ENCODE data around the gene TIE1. TPM values are rescaled to one million over a fixed set of nuclear protein-coding genes. Genes with fewer than 3 reads are reported as not detected.

TIE1 gene
- total RNA-seq, 4 donors from 2014 or later, result 47.4 to 80.7 (median 67.9) TPM

DNA sequence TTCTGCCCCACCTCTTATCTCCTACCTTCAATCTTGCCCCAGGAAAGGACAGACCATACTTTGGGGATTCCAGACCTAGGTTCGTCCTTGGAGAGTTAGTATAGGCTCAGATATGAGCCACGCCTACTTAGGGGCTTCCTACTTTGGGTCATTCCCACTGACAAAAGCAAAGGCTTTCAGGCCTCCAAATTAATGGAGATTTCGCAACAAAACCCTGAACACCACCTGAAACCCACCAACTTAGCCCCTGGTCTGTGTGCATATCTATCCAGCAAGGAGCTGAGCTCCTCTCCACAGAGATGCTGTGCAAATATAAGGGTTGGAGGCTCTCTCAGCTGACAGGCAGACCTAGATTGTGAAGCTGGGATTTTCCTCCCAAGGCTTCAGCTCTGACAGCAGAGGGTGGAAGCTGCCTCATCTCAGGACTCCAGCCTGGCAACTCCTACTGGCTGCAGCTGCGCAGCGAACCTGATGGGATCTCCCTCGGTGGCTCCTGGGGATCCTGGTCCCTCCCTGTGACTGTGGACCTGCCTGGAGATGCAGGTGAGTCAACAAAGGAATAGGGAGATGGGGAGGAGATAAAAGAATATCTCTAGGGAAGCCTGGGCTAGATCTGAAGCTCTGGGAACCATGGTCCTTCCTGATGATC is 38.9 kb downstream of the TIE1 start:
- no peaks in the 10 kb centered on the region for H3K36me3 ChIP-seq
- DNase-seq, result no peak
- H3K9me3 ChIP-seq, result no peaks in the 10 kb centered on the region
- H3K4me1 ChIP-seq, result no peaks in the 10 kb centered on the region
- H3K27me3 ChIP-seq, result no peaks in the 10 kb centered on the region
- intact Hi-C loops (cut with DNase I; ENCODE audit: low total_unique reads), result no loop called here
- H3K27ac ChIP-seq, result no peak overlapping the region
- no peak overlapping the region for H3K4me3 ChIP-seq
- TF ChIP-seq, protein P1, sequence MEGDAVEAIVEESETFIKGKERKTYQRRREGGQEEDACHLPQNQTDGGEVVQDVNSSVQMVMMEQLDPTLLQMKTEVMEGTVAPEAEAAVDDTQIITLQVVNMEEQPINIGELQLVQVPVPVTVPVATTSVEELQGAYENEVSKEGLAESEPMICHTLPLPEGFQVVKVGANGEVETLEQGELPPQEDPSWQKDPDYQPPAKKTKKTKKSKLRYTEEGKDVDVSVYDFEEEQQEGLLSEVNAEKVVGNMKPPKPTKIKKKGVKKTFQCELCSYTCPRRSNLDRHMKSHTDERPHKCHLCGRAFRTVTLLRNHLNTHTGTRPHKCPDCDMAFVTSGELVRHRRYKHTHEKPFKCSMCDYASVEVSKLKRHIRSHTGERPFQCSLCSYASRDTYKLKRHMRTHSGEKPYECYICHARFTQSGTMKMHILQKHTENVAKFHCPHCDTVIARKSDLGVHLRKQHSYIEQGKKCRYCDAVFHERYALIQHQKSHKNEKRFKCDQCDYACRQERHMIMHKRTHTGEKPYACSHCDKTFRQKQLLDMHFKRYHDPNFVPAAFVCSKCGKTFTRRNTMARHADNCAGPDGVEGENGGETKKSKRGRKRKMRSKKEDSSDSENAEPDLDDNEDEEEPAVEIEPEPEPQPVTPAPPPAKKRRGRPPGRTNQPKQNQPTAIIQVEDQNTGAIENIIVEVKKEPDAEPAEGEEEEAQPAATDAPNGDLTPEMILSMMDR (IDR thresholded peaks at IDR 0.05), result no peak
- no peak for TF ChIP-seq POLR2A (IDR thresholded peaks at IDR 0.05)

DNA sequence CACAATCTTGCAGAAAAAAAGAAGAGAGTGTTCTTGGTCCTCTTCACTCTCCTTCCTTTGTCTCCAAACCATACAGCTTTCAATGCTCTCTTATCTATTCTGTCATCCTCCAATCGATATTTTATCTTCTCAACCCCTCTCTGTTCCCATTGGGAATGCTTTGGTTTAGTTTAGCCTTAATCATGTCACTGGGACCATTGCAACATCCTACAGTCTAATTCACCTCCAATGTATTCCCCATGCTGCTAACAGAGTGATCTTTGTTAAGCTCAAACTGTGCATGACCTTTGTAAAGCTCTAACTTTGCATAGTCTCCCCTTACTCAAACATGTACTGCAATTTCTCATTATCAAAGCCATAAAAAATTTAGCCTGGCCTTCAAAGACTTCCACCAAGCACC is 39.8 kb downstream of the TIE1 start:
- Histone ChIP-seq H3K27ac (no peak overlapping the region), H3K36me3 (no peaks in the 10 kb centered on the region), H3K9me3 (no peaks in the 10 kb centered on the region), H3K4me3 (no peak overlapping the region), H3K27me3 (no peaks in the 10 kb centered on the region), H3K4me1 (no peaks in the 10 kb centered on the region)
- TF ChIP-seq, protein P1 (IDR thresholded peaks at IDR 0.05), result no peak
- DNase-seq, result no peak
- intact Hi-C loops (cut with DNase I; ENCODE audit: low total_unique reads), result no loop called here

DNA sequence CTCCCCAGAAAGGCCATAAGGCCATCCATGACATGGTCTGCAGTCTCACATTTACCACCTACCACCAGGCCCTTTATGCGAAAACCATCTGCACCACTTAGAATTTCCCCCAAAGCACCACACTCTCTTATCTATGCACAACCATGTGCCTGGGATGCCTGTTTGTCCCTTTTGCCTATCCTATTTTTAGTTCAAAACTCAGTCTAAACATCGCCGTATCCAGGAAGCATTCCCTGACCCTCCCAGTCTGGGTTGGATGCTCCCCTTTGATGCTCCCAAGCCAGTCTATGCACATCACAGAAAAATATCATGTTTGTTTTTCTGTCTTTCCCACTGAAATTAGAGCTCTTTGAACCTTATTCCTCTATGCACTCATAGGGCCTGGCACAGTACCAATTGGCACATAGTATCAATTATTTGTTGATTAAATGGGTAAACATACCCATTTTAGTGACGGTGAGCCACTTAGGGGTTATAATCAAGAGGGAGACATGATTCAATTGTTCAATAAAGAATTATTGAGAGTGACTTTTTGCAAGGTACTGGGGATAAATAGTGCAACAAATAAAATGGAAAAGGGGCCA is 43.6 kb downstream of the TIE1 start:
- no peak overlapping the region for H3K27ac ChIP-seq
- intact Hi-C loops (cut with DNase I; ENCODE audit: low total_unique reads), result no loop called here
- TF ChIP-seq, protein P1 (IDR thresholded peaks at IDR 0.05), result no peak
- no peak for TF ChIP-seq POLR2A (IDR thresholded peaks at IDR 0.05)
- H3K4me1 ChIP-seq, result no peaks in the 10 kb centered on the region
- DNase-seq, result no peak
- H3K9me3 ChIP-seq, result no peaks in the 10 kb centered on the region
- H3K36me3 ChIP-seq, result no peaks in the 10 kb centered on the region
- H3K27me3 ChIP-seq, result no peaks in the 10 kb centered on the region
- H3K4me3 ChIP-seq, result no peak overlapping the region

DNA sequence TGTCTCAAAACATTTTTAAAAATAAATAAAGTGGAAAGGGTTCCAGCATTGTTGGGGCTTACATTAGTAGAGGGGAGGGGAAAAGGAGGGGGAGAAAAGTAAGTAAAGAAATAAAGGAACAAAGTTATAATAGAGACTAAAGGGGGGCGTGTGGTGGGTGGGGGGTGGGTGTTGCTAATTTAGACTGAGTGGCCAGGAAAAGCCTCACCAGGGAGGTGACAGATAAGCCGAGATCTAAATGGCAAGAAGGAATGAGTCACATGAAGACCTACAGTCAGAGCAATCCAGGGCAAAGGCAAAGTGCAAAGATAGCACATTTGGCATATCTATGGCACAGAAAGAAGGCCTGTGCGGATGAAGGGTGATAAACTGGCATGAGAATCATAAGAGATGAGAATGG is 44.3 kb downstream of the TIE1 start:
- Histone ChIP-seq H3K9me3 (no peaks in the 10 kb centered on the region), H3K4me1 (no peaks in the 10 kb centered on the region), H3K4me3 (no peak overlapping the region), H3K36me3 (no peaks in the 10 kb centered on the region), H3K27ac (no peak overlapping the region), H3K27me3 (no peaks in the 10 kb centered on the region)
- DNase-seq, result no peak
- TF ChIP-seq, protein P1 (IDR thresholded peaks at IDR 0.05), result no peak
- no peak for TF ChIP-seq POLR2A (IDR thresholded peaks at IDR 0.05)
- intact Hi-C loops (cut with DNase I; ENCODE audit: low total_unique reads), result no loop called here

DNA sequence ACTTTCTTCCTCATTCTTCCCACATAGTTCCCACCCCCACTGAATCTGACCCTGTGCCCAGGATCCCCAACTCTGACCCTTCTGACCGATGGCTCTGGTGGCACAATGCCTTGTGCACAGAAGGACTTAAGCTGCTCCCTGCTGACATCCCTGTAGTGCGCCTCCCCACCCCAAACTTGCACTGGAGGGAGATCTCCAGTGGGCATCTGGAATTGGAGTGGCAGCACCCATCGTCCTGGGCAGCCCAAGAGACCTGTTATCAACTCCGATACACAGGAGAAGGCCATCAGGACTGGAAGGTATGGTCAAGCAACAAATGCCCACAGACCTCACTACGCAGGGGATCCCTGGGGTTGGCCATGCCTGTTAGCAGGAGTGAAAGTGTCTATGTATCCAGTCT is 45.9 kb downstream of the TIE1 start:
- Histone ChIP-seq H3K27me3 (no peaks in the 10 kb centered on the region), H3K4me3 (no peak overlapping the region), H3K36me3 (no peaks in the 10 kb centered on the region), H3K27ac (no peak overlapping the region), H3K4me1 (no peaks in the 10 kb centered on the region), H3K9me3 (no peaks in the 10 kb centered on the region)
- TF ChIP-seq, protein P1 (IDR thresholded peaks at IDR 0.05), result no peak
- no peak for TF ChIP-seq POLR2A (IDR thresholded peaks at IDR 0.05)
- DNase-seq, result no peak
- intact Hi-C loops (cut with DNase I; ENCODE audit: low total_unique reads), result no loop called here

Data from uterus (tissue), 4 donors.